ACC112 (cell line): Measurements from ENCODE around the gene SNUPN.
A peak's percentile ranks its signal among the peaks of the same experiment; 100 is the strongest.
"Not testable (repeated sequence)": the region's sequence is repeated elsewhere in the genome, so short reads cannot be mapped to it uniquely, and the experiment has no call there.

Source experiments
- H2AFZ ChIP-seq: fragments of 200-600 bp; sonication (generic); one replicate; pipeline ENCODE4 v1.6.0; 2017; ENCODE audit warnings: antibody characterized with exemption, low read length; ENCODE audit not compliant: unreplicated experiment
- H3K27ac ChIP-seq: fragments of 200-600 bp; sonication (generic); 2 replicates; pipeline ENCODE4 v1.5.1; 2014; ENCODE audit warnings: low read depth, mild to moderate bottlenecking, antibody characterized with exemption, low read length, moderate library complexity
- H3K27me3 ChIP-seq: fragments of 200-600 bp; sonication (generic); 2 replicates; pipeline ENCODE4 v1.6.1; 2014; ENCODE audit warnings: mild to moderate bottlenecking, antibody characterized with exemption, low read length, moderate library complexity, mixed read lengths; ENCODE audit not compliant: insufficient read depth
- H3K36me3 ChIP-seq: fragments of 200-600 bp; sonication (generic); 2 replicates; pipeline ENCODE4 v1.6.1; 2016; ENCODE audit warnings: mild to moderate bottlenecking, antibody characterized with exemption, low read length, moderate library complexity, mixed read lengths; ENCODE audit not compliant: insufficient read depth
- H3K4me1 ChIP-seq: fragments of 200-600 bp; sonication (generic); one replicate; pipeline ENCODE4 v1.6.1; 2016; ENCODE audit warnings: low read length, mixed read lengths; ENCODE audit not compliant: insufficient read depth, unreplicated experiment, control insufficient read depth
- H3K4me3 ChIP-seq: fragments of 200-600 bp; sonication (generic); 2 replicates; pipeline ENCODE4 v1.5.1; 2014; ENCODE audit warnings: mild to moderate bottlenecking, low read depth, low read length
- H3K79me2 ChIP-seq: fragments of 200-600 bp; sonication (generic); one replicate; pipeline ENCODE4 v1.6.0; 2016; ENCODE audit warnings: low read length; ENCODE audit not compliant: control insufficient read depth, unreplicated experiment, insufficient read depth

SNUPN gene

DNA sequence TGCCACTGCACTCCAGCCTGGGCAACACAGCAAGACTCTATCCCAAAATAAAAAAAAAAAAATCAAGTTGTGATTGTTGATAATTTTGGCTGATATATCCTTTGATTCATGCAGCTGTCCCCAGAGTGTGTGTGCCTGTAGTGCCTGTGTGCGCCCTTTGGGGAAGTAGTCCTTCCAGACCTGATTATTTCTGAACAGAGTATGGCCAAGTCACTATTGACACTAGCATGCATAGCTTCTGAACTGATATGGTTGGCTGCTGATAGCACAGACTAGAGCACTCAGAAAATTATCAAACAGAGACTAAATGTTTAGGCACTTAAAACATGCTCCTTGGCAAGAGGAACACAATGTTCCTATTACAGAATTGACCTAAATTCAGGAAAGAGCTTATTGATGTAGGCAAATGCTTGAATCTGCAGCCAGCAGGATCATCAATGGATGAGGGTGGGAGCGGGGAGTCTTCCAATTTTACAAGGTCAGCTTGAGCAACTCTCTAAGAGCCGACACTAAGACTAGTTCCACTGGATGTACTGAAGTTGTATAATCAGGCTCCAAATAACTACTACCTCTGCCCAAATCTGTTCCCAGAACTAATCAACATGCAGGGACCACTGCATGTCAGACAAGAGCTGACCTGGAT is 28.7 kb downstream of the SNUPN start:
- H3K27ac ChIP-seq: no peak overlapping the region
- H3K27me3 ChIP-seq: no peaks in the 10 kb centered on the region
- H2AFZ ChIP-seq: no peak overlapping the region
- peaks cover 26% of the 10 kb centered on the region for H3K36me3 ChIP-seq
- no peak overlapping the region for H3K4me3 ChIP-seq
- no peaks in the 10 kb centered on the region for H3K79me2 ChIP-seq
- no peaks in the 10 kb centered on the region for H3K4me1 ChIP-seq

DNA sequence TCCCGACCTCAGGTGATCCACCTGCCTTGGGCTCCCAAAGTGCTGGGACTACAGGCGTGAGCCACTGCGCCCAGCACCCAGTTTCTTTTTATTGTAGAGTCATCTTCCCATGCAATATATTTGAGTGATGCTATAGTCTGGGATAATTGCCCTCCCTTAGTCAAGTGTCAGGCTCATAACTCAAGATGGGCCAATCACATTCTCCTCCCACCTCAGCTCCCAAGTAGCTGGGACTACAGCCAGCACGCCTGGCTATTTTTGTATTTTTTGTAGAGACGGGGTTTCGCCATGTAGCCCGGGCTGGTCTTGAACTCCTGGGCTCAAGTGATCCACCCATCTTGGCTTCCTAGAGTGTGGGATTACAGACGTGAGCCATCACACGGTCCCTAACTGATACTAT is 31.2 kb downstream of the SNUPN start:
- H3K27me3 ChIP-seq: no peaks in the 10 kb centered on the region
- no peak overlapping the region for H3K27ac ChIP-seq
- H3K36me3 ChIP-seq: peaks cover 21% of the 10 kb centered on the region
- no peak overlapping the region for H3K4me3 ChIP-seq
- H3K79me2 ChIP-seq: no peaks in the 10 kb centered on the region
- H3K4me1 ChIP-seq: no peaks in the 10 kb centered on the region
- H2AFZ ChIP-seq: no peak overlapping the region

DNA sequence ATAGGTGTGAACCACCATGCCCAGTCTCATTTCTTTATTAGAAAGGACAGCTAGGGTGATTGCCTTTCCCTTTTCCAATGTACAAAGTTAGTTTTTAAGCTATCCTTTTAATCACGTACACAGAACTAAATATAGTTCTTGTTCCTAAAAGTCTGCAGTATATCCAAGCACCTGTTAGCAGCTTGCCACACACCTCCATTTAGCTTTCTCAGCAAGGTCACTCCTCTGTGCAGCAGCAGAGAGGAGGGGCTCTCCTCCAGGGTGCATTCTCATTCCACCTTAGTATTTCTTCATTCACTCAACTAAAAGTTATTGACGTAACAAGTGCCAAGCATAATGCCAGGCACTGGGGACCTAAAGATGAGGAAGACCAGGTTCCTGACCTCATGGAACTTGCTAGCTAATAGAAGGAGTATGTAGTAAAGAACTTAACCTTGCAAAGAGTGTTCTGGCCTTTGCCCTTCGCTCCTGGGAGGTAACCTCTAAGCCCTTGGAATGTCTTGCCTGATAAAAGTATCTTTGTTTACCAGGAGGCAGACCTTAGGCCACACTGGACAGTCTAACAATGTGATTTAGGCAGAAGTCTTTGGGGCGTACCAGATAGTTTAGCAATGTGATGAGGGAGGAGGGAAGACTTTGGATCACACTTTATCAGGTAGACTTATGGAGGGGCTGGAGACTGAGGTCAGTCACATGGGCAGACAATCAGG is 33.7 kb downstream of the SNUPN start:
- no peak overlapping the region for H3K4me3 ChIP-seq
- H2AFZ ChIP-seq: no peak overlapping the region
- no peaks in the 10 kb centered on the region for H3K4me1 ChIP-seq
- H3K27ac ChIP-seq: no peak overlapping the region
- no peaks in the 10 kb centered on the region for H3K27me3 ChIP-seq
- no peaks in the 10 kb centered on the region for H3K79me2 ChIP-seq
- peaks cover 14% of the 10 kb centered on the region for H3K36me3 ChIP-seq

DNA sequence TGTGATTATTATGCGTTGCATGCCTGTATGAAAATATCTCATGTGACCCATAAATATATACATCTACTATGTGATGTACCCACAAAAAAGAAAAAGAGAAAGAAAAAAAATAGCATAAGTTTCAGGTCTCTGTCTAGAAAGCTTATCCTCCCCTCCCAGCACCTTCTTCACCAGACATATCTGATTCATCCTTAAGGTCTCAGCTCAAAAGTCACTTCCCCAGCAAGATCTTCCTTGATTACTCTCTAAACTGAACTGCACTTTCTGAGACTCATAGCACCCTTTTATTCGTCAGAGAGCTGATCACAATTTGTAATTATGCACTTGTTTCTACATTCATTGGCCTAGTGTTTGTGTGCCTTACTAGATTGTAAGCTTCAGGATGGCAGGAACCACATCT is 35.3 kb downstream of the SNUPN start:
- Histone ChIP-seq H3K36me3 (peaks cover 8% of the 10 kb centered on the region), H3K4me1 (no peaks in the 10 kb centered on the region), H3K4me3 (no peak overlapping the region), H3K27me3 (no peaks in the 10 kb centered on the region), H3K79me2 (no peaks in the 10 kb centered on the region), H2AFZ (no peak overlapping the region), H3K27ac (no peak overlapping the region)

DNA sequence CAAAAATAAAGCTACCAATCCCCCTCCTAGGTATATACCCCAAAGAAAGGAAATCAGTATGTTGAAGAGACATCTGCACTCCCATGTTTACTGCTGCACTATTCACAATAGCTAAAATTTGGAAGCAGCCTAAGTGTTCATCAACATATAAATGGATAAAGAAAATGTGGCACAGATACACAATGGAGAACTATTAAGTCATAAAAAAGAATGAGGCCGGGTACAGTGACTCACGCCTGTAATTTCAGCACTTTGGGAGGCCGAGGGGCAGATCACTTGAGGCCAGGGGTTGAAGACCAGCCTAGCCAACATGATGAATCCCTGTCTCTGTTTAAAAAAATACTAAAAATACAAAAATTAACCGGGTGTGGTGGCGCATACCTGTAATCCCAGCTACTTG is 36.5 kb downstream of the SNUPN start:
- Histone ChIP-seq H3K79me2 (no peaks in the 10 kb centered on the region), H3K27me3 (no peaks in the 10 kb centered on the region), H3K4me3 (no peak overlapping the region), H2AFZ (no peak overlapping the region), H3K27ac (no peak overlapping the region), H3K4me1 (no peaks in the 10 kb centered on the region), H3K36me3 (peaks cover 5% of the 10 kb centered on the region; the same call in 1 of the 2 replicates)

DNA sequence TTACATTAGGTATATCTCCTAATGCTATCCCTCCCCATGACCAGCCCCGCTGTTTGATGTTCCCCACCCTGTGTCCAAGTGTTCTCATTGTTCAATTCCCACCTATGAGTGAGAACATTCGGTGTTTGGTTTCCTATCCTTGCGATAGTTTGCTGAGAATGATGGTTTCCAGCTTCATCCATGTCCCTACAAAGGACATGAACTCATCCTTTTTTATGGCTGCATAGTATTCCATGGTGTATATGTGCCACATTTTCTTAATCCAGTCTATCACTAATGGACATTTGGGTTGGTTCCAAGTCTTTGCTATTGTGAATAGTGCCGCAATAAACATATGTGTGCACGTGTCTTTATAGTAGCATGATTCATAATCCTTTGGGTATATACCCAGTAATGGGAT is 39.1 kb downstream of the SNUPN start:
- not testable (repeated sequence) for H3K27me3 ChIP-seq, H3K36me3 ChIP-seq, H3K27ac ChIP-seq, H3K4me1 ChIP-seq, H3K4me3 ChIP-seq, H3K79me2 ChIP-seq, H2AFZ ChIP-seq

DNA sequence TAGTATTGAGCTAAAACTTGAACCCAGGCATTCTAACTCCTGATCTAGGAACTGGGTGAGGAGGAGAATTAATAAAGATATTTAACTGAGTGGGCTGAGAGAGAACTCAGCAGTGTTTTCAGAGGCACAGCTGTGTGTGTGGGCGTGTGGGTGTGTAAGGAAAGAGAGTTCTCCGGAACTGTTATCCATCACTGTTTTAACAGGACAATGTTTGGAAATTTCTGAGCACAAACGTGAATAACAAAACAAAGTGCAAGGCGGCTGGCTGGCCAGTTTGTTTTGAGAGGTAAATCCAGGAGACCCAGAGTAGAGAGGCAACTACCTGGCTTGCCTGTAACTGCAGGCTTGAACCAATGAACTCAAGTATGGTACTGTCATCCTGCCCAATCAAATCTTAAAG is 41.4 kb downstream of the SNUPN start:
- H3K27me3 ChIP-seq: no peaks in the 10 kb centered on the region
- H3K4me3 ChIP-seq: no peak overlapping the region
- H3K36me3 ChIP-seq: peaks cover 2% of the 10 kb centered on the region; the same call in 1 of the 2 replicates
- H2AFZ ChIP-seq: no peak overlapping the region
- H3K4me1 ChIP-seq: peaks cover 7% of the 10 kb centered on the region
- H3K27ac ChIP-seq: no peak overlapping the region
- H3K79me2 ChIP-seq: peaks cover 5% of the 10 kb centered on the region

DNA sequence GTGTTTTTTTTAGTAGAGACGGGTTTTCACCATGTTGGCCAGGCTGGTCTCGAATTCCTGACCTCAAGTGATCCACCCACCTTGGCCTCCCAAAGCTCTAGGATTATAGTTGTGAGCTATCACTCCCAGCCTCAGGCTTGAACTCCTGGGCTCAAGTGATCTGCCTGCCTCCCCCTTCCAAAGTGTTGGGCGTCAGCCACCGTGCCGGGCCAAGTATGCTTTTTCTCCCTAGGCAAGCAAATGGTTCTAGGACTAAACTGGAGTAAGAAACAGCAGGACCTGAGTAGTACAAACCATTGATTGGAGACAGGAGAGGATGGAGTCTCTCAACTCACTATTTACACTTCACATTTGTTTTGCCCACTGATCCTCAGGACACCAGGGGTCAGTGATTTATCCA is 41.8 kb downstream of the SNUPN start:
- Histone ChIP-seq H3K36me3 (peaks cover 2% of the 10 kb centered on the region; the same call in 1 of the 2 replicates), H3K4me1 (peaks cover 7% of the 10 kb centered on the region), H3K79me2 (peaks cover 6% of the 10 kb centered on the region), H3K27me3 (no peaks in the 10 kb centered on the region), H2AFZ (no peak overlapping the region), H3K27ac (no peak overlapping the region), H3K4me3 (no peak overlapping the region)

DNA sequence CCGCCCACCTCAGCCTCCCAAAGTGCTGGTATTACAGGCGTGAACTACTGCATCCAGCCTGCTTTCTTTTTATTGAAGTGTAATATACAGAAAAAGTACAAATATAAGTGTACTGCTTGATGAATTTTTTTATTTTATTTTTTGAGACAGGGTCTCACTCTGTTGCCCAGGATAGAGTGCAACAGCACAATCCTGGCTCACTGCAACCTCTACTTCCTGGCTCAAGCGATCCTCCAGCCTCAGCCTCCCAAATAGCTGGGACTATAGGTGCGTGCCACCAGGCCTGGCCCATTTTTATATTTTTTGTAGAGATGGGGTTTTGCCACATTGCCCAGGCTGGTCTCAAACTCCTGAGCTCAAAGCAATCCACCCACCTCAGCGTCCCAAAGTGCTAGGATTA is 42.6 kb downstream of the SNUPN start:
- not testable (repeated sequence) for H3K27me3 ChIP-seq, H3K27ac ChIP-seq, H3K4me3 ChIP-seq, H3K36me3 ChIP-seq, H3K4me1 ChIP-seq, H2AFZ ChIP-seq
- peaks cover 14% of the 10 kb centered on the region for H3K79me2 ChIP-seq

DNA sequence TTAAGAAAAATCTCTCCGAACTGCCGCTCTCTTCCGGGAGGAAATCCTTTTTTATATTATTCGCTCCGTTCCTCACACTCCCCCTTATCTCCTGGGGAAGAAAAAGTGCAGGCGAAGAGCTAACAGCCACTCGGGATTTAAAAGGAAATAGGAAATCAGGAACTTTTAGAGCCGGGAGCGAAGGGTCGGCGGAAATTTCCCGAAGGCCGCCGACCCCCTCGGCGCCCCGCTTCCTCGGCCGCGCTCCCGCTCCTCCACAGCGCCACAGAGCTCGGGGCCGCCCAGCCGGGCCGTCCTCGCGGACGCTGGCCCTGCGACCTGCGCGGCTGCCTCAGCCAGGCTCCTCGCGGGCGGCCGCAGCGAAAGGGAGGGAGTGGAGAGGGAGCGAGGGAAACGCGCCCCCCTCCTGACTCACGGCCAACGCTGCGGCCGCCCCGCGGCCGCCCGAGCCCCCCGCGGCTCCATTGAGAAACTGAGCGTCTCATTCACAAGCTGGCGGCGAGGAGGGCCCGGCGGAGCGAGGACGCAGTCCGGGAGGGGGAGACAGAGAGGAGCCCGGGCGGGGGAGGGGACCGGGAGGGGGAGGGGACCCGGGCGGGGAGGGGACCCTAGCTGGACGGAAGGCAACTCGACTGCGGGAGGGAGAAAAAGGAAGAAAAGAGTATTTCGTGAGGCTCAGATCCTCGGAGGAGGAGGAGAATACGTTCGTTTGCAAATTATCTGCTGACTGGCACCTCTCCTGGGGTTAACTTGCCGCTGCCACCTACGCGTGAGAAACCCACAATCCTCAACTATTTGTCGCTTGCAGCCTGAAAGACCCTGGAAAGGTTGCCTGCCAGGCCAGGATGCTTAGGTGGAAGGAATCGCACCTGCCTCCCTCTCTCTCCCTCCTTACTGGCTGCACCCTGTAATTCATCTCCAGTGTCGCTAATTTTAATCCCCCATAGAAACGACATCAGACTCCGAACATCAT is 46.3 kb downstream of the SNUPN start, which contains the start of gene PTPN9:
PTPN9 (minus strand) TSS at position 368 of the 973 bp plus-strand sequence. CDS start 539 bp downstream, outside the sequence.
- Histone ChIP-seq H3K27ac (peak within 1 kb of the TSS; percentile 58), H3K4me1 (peaks cover 11% of the 10 kb centered on the region), H3K36me3 (no peaks in the 10 kb centered on the region), H3K27me3 (no peaks in the 10 kb centered on the region), H3K4me3 (peak within 1 kb of the TSS; percentile 90), H3K79me2 (peaks cover 43% of the 10 kb centered on the region), H2AFZ (peak within 1 kb of the TSS; percentile 99)
